Measurements from ENCODE around the gene CPTP.

- TF ChIP-seq REST (IDR thresholded peaks at IDR 0.05; ENCODE audit: low read depth), result no peak
- no peak for TF ChIP-seq FOXM1 (IDR thresholded peaks at IDR 0.05; ENCODE audit: borderline replicate concordance, low read depth)
- TF ChIP-seq RAD21 (IDR thresholded peaks at IDR 0.05; ENCODE audit: low read depth), result no peak
- TF ChIP-seq YY1 (IDR thresholded peaks at IDR 0.05; ENCODE audit: low read depth), result no peak
- TF ChIP-seq EP300 (IDR thresholded peaks at IDR 0.05; ENCODE audit: borderline replicate concordance), result no peak
- TF ChIP-seq MAX (IDR thresholded peaks at IDR 0.05), result no peak
- TF ChIP-seq CEBPB (IDR thresholded peaks at IDR 0.05), result no peak
- no peak for TF ChIP-seq ZBTB7A (IDR thresholded peaks at IDR 0.05; ENCODE audit: low read depth)
These were observed 24.8 kb upstream of the CPTP start for GRCh38 chr1:1299686-1300351.

All from Ishikawa (cell line).